ENCODE results near the gene TMTC1. TPM values are rescaled to one million over a fixed set of nuclear protein-coding genes. Genes with fewer than 3 reads are reported as not detected.

The TMTC1 gene
- total and polyA plus RNA-seq, 4 donors: 3.0 to 33.6 (median 6.0) TPM

DNA sequence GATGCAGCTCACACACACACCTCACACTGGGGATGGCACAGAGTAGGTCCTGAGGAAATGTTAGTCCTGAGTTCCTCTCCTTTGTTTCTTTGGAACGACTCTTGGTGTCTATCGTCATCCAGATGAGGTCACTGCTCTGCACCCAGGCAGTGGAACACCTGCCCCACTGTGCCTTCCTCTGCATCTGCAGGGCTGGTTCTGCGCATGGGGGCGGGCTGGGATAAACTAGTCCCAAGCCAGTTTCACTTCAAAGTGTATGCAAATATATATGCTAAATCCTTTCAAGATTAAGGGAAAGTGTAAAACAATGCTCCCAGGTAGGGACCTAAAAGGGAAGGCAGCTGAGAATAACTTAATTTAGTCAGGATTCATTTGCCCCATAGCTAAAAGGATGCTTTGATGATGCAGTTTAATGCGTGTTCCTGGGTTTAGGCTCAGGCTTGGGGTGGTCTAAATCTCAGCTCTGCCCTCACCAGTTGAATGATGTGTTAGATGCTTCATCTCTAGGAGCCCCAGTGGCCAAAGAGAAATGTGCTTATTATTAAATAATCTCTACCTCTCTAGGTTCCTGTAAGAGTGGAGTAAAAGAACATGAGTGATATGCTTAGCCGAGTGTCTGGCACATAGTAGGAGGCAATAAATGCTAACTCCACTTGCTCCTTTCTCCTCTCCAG, 239.2 kb downstream of the TMTC1 start:
- 77 to 80% methylated on average over 6 of the region's 6 CpGs for WGBS, 2 donors
- no peak for DNase-seq

GRCh38 chr12:29543036-29543435, 240.7 kb downstream of the TMTC1 start:
- Histone ChIP-seq H3K4me3 (no peak overlapping the region), H3K4me1 (ENCODE audit: control insufficient read depth in 5 of 5, insufficient read depth in 5 of 5, low read length in 5 of 5) (peaks cover 0 to 20% (median 5%) of the 10 kb centered on the region in 5 donors), H3K9me3 (ENCODE audit: control insufficient read depth in 4 of 4, insufficient read depth in 3 of 4, low read length in 3 of 4) (no peaks in the 10 kb centered on the region), H3K36me3 (ENCODE audit: control insufficient read depth in 4 of 4, insufficient read depth in 4 of 4, low read length in 4 of 4) (no peaks in the 10 kb centered on the region), H3K27ac (ENCODE audit: low read depth in 1 of 2, low read length in 1 of 2) (no peak overlapping the region), H3K9ac (ENCODE audit: insufficient read depth in 1 of 2, low read length in 2 of 2) (no peak overlapping the region), H3K27me3 (ENCODE audit: control insufficient read depth in 3 of 3, insufficient read depth in 3 of 3, low read length in 2 of 3) (peaks cover 0 to 2% (median 0%) of the 10 kb centered on the region in 3 donors)
- DNase-seq: peak in 2 of 3 donors; percentile 60 to 75
- TF ChIP-seq CTCF (IDR thresholded peaks at IDR 0.05; ENCODE audit: control extremely low read depth, extremely low read depth): no peak
- whole genome bisulfite sequencing, 2 donors: 62 to 72% methylated on average over 4 of the region's 4 CpGs
- ATAC-seq (ENCODE audit: insufficient read depth, low FRiP score): no peak

More for the DNA sequence above, 239.2 kb downstream of the TMTC1 start:
- Histone ChIP-seq H3K4me3 (no peak overlapping the region), H3K4me1 (ENCODE audit: control insufficient read depth in 5 of 5, insufficient read depth in 5 of 5, low read length in 5 of 5) (peaks cover 0 to 20% (median 5%) of the 10 kb centered on the region in 5 donors), H3K9me3 (ENCODE audit: control insufficient read depth in 4 of 4, insufficient read depth in 3 of 4, low read length in 3 of 4) (no peaks in the 10 kb centered on the region), H3K27me3 (ENCODE audit: control insufficient read depth in 3 of 3, insufficient read depth in 3 of 3, low read length in 2 of 3) (peaks cover 0 to 5% (median 2%) of the 10 kb centered on the region in 3 donors), H3K36me3 (ENCODE audit: control insufficient read depth in 4 of 4, insufficient read depth in 4 of 4, low read length in 4 of 4) (no peaks in the 10 kb centered on the region), H3K9ac (ENCODE audit: insufficient read depth in 1 of 2, low read length in 2 of 2) (no peak overlapping the region), H3K27ac (ENCODE audit: low read depth in 1 of 2, low read length in 1 of 2) (no peak overlapping the region)
- no peak for TF ChIP-seq CTCF (IDR thresholded peaks at IDR 0.05; ENCODE audit: control extremely low read depth, extremely low read depth)
- no peak for ATAC-seq (ENCODE audit: insufficient read depth, low FRiP score)

- TF ChIP-seq CTCF (IDR thresholded peaks at IDR 0.05; ENCODE audit: control extremely low read depth, extremely low read depth): no peak
- Histone ChIP-seq H3K9ac (ENCODE audit: insufficient read depth in 1 of 2, low read length in 2 of 2) (no peak overlapping the region), H3K4me3 (no peak overlapping the region), H3K4me1 (ENCODE audit: control insufficient read depth in 5 of 5, insufficient read depth in 5 of 5, low read length in 5 of 5) (peaks cover 0 to 6% (median under 1%) of the 10 kb centered on the region in 5 donors), H3K27ac (ENCODE audit: low read depth in 1 of 2, low read length in 1 of 2) (no peak overlapping the region), H3K27me3 (ENCODE audit: control insufficient read depth in 3 of 3, insufficient read depth in 3 of 3, low read length in 2 of 3) (no peaks in the 10 kb centered on the region), H3K9me3 (ENCODE audit: control insufficient read depth in 4 of 4, insufficient read depth in 3 of 4, low read length in 3 of 4) (no peaks in the 10 kb centered on the region), H3K36me3 (ENCODE audit: control insufficient read depth in 4 of 4, insufficient read depth in 4 of 4, low read length in 4 of 4) (peaks cover 0 to 4% (median 0%) of the 10 kb centered on the region in 4 donors)
- no peak for DNase-seq
- ATAC-seq (ENCODE audit: insufficient read depth, low FRiP score): no peak
- WGBS, 2 donors: 82 to 83% methylated on average over 2 of the region's 2 CpGs
Measured at GRCh38 chr12:29537298-29537697, 246.4 kb downstream of the TMTC1 start.
